ENCODE measurements around the gene BMPR1A. TPM values are rescaled to one million over a fixed set of nuclear protein-coding genes. Genes with fewer than 3 reads are reported as not detected.
A peak's percentile ranks its signal among the peaks of the same experiment; 100 is the strongest.
"Not testable (repeated sequence)": the region's sequence is repeated elsewhere in the genome, so short reads cannot be mapped to it uniquely, and the experiment has no call there.

The BMPR1A gene
- total RNA-seq, 2 donors from 2014 or later: 46.2 to 56.8 TPM

GRCh38 chr10:86967481-86967941, 211.1 kb downstream of the BMPR1A start:
- intact Hi-C loops (cut with DNase I): no loop called here

GRCh38 chr10:86968271-86968993, 212.0 kb downstream of the BMPR1A start, which contains the start of gene ADIRF:
ADIRF (plus strand) TSS chr10:86968482; CDS start chr10:86968545, 63 bp downstream.
- intact Hi-C loops (cut with DNase I): no loop called here
- DNase-seq (peak; percentile 86), ATAC-seq (peak; percentile 16 to 24)

More at GRCh38 chr10:86967481-86967941, 211.1 kb downstream of the BMPR1A start:
- no peak for DNase-seq
- ATAC-seq: no peak

- DNase-seq: no peak
- intact Hi-C loops (cut with DNase I): no loop called here
- ATAC-seq: no peak
Observed at GRCh38 chr10:86968994-86969355, 212.6 kb downstream of the BMPR1A start.

- ATAC-seq (no peak), DNase-seq (no peak)
- intact Hi-C loops (cut with DNase I): no loop called here
Observed at GRCh38 chr10:86969421-86970041, 213.1 kb downstream of the BMPR1A start.

- intact Hi-C loops (cut with DNase I): no loop called here
- DNase-seq: peak; percentile 89
- peak; percentile 49 to 66 for ATAC-seq
Observed at GRCh38 chr10:86970162-86970981, 214.0 kb downstream of the BMPR1A start.

GRCh38 chr10:86970982-86971231, 214.5 kb downstream of the BMPR1A start:
- DNase-seq: no peak
- intact Hi-C loops (cut with DNase I): no loop called here
- ATAC-seq: peak in 1 of 2 donors; percentile 32

- peak; percentile 93 for DNase-seq
- intact Hi-C loops (cut with DNase I): no loop called here
- peak; percentile 84 to 87 for ATAC-seq
Observed at GRCh38 chr10:86971232-86971991, 215.0 kb downstream of the BMPR1A start.

- DNase-seq (no peak), ATAC-seq (no peak)
- intact Hi-C loops (cut with DNase I): no loop called here
Observed at GRCh38 chr10:86972613-86973380, 216.4 kb downstream of the BMPR1A start.

GRCh38 chr10:86974484-86974883, 218.1 kb downstream of the BMPR1A start:
- DNase-seq (no peak), ATAC-seq (no peak)
- intact Hi-C loops (cut with DNase I): no loop called here

- intact Hi-C loops (cut with DNase I): no loop called here
- DNase-seq (no peak), ATAC-seq (no peak)
Observed at GRCh38 chr10:86976362-86977056, 220.1 kb downstream of the BMPR1A start.

GRCh38 chr10:86978457-86978856, 222.0 kb downstream of the BMPR1A start:
- ATAC-seq; intact Hi-C loops (cut with DNase I): not testable (repeated sequence)

GRCh38 chr10:86979296-86979818, 222.9 kb downstream of the BMPR1A start:
- no peak for DNase-seq
- intact Hi-C loops (cut with DNase I): no loop called here
- peak in 1 of 2 donors; percentile 37 for ATAC-seq

More at GRCh38 chr10:86978457-86978856, 222.0 kb downstream of the BMPR1A start:
- DNase-seq: not testable (repeated sequence)

GRCh38 chr10:86979977-86980448, 223.6 kb downstream of the BMPR1A start:
- intact Hi-C loops (cut with DNase I): no loop called here

GRCh38 chr10:86981020-86981419, 224.6 kb downstream of the BMPR1A start:
- DNase-seq; intact Hi-C loops (cut with DNase I): not testable (repeated sequence)
- peak; percentile 25 for ATAC-seq

More at GRCh38 chr10:86979977-86980448, 223.6 kb downstream of the BMPR1A start:
- DNase-seq (peak; percentile 72), ATAC-seq (peak; percentile 87 to 90)

GRCh38 chr10:86981716-86982115, 225.3 kb downstream of the BMPR1A start:
- ATAC-seq: no peak
- DNase-seq: no peak
- intact Hi-C loops (cut with DNase I): no loop called here
